HEK293 (cell line): ENCODE results near the gene KATNAL1.

ENCODE experiments used
- BCL6B ChIP-seq: fragments of 450-650 bp; formaldehyde crosslinking; IDR thresholded peaks from 2 replicates; pipeline ENCODE4 v1.5.1; 2017; ENCODE audit warnings: missing biosample characterization, missing genetic modification characterization
- CTCF ChIP-seq: fragments of 450-650 bp; formaldehyde crosslinking; IDR thresholded peaks from 2 replicates; pipeline ENCODE4 v1.5.1; 2016; ENCODE audit warnings: missing biosample characterization, missing genetic modification characterization
- HOXA7 ChIP-seq: sonication (generic); formaldehyde crosslinking; IDR thresholded peaks from 2 replicates; pipeline ENCODE4 v1.8.1; 2022; ENCODE audit warnings: missing genetic modification reagents, borderline replicate concordance
- TCF7L2 ChIP-seq: IDR thresholded peaks from 2 replicates; pipeline ENCODE4 v1.6.1; 2011; ENCODE audit warnings: low read depth, mild to moderate bottlenecking, inconsistent platforms, low read length, moderate library complexity, borderline replicate concordance
- TSHZ1 ChIP-seq: fragments of 450-650 bp; formaldehyde crosslinking; IDR thresholded peaks from 2 replicates; pipeline ENCODE4 v1.5.1; 2016; ENCODE audit warnings: missing biosample characterization, missing genetic modification characterization, borderline replicate concordance
- YY1 ChIP-seq: fragments of 450-650 bp; formaldehyde crosslinking; IDR thresholded peaks from 2 replicates; pipeline ENCODE4 v1.5.1; 2018; ENCODE audit warnings: missing biosample characterization, missing genetic modification characterization
- ZBTB7A ChIP-seq: fragments of 450-650 bp; formaldehyde crosslinking; IDR thresholded peaks from 2 replicates; pipeline ENCODE4 v1.5.1; 2016; ENCODE audit warnings: low read depth, missing biosample characterization, missing genetic modification characterization
- ZNF175 ChIP-seq: fragments of 450-650 bp; formaldehyde crosslinking; IDR thresholded peaks from 2 replicates; pipeline ENCODE4 v1.5.1; 2016; ENCODE audit warnings: missing biosample characterization, missing genetic modification characterization
- ZNF292 ChIP-seq: fragments of 450-650 bp; formaldehyde crosslinking; IDR thresholded peaks from 2 replicates; pipeline ENCODE4 v1.5.1; 2016; ENCODE audit warnings: low read depth, missing biosample characterization, missing genetic modification characterization, borderline replicate concordance
- ZNF513 ChIP-seq: fragments of 450-650 bp; IDR thresholded peaks from 2 replicates; pipeline ENCODE4 v1.5.1; 2018; ENCODE audit warnings: missing biosample characterization, missing genetic modification characterization
- ZNF626 ChIP-seq: fragments of 450-650 bp; sonication (Bioruptor Pico); formaldehyde crosslinking; IDR thresholded peaks from 2 replicates; pipeline ENCODE4 v1.5.1; 2018; ENCODE audit warnings: missing biosample characterization, missing genetic modification characterization, inconsistent platforms
- ZNF629 ChIP-seq: fragments of 450-650 bp; formaldehyde crosslinking; IDR thresholded peaks from 2 replicates; pipeline ENCODE4 v1.5.1; 2017; ENCODE audit warnings: missing biosample characterization, missing genetic modification characterization

- no peak for TF ChIP-seq HOXA7 (CRISPR knock-in tag)
- no peak for TF ChIP-seq ZNF175 (tag by site-specific recombination)
- no peak for TF ChIP-seq ZNF292 (tag by site-specific recombination)
- TF ChIP-seq TCF7L2, result no peak
- no peak for TF ChIP-seq ZNF513 (tag by site-specific recombination)
- TF ChIP-seq TSHZ1 (tag by site-specific recombination), result no peak
- no peak for TF ChIP-seq BCL6B (tag by site-specific recombination)
- TF ChIP-seq CTCF (tag by site-specific recombination), result no peak
- no peak for TF ChIP-seq ZNF629 (tag by site-specific recombination)
- TF ChIP-seq YY1, result no peak
- TF ChIP-seq ZBTB7A (tag by site-specific recombination), result no peak
- no peak for TF ChIP-seq ZNF626 (tag by site-specific recombination)
Observed at GRCh38 chr13:30181888-30182651, 125.3 kb downstream of the KATNAL1 start.
